NCI-H526 (cell line): Measurements from ENCODE around the gene NCAM1.

Experiments used
- DNase-seq, 2 experiments: peaks; one replicate each; lab custom pipeline; 2025; lab: John Stamatoyannopoulos, UW

Gene NCAM1

DNA sequence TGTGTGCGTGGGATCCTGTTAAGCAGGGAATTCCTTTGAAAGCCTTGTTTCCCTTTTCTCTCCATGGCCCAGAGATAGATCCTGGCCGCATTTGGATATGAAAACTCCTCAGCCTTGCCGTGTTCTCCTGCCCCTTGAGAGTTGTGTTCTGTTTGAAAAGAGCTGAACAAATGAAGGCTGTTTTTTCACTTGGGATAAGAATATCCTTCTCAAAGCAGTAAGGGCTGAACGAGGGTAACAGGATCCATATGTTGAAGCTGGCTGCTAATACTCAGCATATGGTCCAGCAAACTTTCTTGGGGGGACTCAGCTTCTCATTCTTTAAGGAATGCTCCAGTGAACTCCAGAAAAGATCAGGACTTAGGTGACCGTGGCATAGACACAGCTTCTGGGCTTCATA is 238.6 kb downstream of the NCAM1 start:
- DNase-seq = no peak

DNA sequence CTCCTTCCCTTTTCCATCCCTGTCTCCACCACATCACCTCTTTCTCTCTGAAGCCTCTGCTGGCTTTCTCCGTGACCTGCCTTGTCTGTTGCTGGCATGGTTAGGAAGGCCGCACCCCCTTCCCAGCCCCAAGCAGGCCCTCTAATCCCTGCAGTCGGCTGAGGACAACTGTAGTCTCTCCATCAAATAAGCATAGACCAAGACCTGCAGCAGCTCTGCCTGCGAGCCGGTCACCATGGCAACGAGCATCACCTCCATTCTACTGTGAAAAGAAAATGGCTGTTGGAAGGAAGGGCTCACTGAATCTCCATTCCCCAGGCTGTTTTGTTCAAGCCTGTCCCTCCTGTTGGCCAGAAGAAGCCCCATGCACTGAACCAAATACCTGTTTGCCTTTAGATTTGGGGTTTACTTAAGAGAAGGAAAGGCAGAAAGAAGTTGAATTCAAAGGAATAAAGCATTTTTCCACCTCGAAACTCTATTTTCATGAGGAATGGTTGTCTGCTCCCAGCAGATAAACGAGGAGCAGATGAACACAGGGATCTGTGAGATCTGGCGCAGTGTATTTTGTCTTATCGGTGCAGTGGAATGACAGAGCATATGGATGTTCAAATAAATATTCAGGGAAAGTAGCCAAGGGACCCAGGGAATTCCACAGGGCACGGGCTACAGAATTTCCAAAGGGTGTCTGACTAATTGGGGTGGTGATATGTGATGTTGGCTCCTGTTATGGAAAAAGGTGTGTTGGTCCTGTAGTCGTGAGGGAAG is 240.0 kb downstream of the NCAM1 start:
- DNase-seq = peak in 1 of 2 experiments; percentile 51

DNA sequence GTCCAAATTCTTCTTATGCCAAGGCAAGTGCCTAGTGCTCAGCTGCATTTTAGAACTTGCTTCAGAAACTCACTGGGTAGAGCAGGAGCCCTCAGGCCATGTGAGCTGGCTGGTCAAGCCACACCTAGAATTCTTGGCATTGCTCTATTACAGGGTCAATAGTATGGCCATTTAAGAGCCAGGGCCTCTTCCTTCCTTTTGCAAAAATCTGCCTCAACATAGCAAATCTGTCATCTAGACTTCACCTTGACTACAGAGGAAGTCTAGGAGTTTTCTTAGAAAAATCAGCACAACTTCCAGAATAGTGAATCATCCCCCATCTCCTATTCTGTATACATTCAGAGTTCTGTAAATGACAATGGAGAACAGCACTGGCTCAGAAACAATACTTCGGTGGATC is 241.2 kb downstream of the NCAM1 start:
- no peak for DNase-seq

DNA sequence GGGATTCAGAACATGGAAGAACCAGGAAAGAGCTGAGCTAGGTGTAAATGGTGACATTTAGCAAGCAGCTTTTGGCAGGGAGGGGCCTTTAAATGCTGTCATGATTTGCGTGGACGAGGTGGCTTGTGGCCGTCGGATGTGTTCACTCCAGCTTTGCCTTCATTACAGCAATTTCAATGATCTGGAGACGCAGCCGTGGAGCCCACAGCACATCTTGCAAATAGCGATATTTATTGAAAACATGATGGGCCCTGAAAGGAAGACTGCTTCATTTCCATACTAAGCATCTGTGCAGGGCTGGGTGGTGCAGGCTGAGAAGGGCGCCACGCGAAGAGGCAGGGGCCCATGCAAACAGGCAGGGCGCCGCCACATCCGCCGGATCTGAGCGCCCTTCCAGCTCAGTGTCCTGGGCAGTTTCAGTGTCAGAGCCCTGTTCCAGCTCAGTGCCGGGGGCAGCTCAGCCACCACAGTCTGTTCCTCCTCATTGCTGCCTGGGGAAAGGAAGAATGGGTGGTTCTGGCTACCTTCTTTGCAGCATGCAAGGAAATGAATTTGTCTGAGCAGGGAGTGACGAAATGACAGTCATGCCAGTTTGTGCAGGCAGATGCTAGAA is 242.0 kb downstream of the NCAM1 start:
- peak; percentile 38 to 90 for DNase-seq

DNA sequence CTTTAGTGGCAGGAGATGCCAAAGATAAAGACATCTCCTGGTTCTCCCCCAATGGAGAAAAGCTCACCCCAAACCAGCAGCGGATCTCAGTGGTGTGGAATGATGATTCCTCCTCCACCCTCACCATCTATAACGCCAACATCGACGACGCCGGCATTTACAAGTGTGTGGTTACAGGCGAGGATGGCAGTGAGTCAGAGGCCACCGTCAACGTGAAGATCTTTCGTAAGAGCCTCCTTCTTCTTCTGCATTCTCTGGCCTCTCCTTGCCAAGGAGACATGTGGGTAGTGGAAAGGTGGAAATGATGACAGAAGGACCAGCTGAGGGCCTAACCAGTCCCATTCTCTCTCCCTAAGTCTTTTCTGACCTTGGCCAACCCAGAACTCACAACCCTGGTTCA is 243.1 kb downstream of the NCAM1 start:
- no peak for DNase-seq

DNA sequence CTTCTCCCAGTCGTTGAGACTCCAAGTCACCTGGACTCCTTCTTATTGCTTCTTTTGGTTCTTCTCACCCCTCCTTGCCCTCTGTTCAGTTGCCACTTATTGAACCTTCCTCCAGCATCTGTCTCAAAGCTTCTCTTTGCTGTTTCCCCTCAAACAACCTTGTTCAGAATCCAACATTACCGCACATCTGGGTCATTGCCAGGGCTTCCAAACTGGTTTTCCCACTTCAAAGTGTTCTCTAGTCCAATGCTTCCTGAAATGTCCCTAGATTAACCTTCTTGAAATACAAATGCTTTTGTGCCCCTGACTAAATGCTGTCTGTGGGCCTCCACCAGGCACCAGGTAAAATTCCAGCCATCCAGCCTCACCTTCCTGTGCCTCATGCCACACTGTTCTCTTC is 252.3 kb downstream of the NCAM1 start:
- no peak for DNase-seq

DNA sequence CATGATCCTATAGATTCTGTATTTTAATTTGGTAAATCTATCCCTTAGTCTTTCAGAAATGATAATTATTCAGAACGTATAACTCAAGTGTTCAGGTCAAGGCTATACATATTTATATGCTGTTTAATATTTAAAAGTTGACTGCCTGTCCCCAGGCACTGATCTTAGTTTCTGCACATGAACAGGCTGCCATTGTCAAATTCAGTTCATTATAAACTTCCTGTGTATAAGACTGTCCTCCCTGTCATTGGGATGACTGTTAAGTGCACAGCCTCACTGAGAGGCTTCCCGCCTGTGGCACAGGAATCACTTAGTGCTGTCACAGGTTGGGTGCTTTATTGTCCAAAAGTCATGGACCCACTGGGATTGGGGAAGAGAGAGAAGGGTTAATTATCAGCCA is 261.0 kb downstream of the NCAM1 start:
- DNase-seq = no peak

DNA sequence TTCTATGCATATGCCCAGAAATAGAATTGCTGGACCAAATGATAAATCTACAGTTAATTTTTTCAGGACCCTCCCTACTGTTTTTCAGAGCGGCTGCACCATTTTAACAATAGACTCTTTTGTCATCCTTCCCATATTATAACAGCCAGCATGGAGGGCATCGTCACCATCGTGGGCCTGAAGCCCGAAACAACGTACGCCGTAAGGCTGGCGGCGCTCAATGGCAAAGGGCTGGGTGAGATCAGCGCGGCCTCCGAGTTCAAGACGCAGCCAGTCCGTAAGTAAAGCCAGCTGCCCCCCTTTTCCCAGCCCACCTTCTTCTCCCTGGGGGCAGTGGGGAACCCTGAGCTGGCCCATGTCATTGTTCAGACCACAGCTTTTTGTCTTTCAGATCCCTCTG is 273.7 kb downstream of the NCAM1 start:
- no peak for DNase-seq

DNA sequence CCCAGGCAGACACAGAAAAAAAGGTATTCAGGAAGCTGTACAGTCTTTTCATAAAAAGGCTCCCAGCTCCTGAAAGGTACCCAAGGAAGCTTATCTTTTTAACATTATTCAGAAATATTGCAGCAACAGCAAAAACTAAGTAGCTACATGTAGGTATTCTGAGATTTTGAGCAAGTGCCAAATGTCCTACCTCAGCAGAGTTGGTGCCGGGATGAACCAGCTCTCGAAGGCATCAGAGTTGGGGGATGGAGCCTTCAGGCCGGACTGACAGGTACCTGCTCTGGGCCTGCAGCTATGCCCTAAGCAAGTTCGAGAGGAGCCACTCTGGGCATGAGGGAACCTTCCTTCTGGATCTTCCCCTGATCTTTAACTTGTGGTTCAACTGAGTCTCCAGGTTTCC is 276.0 kb downstream of the NCAM1 start:
- no peak for DNase-seq

DNA sequence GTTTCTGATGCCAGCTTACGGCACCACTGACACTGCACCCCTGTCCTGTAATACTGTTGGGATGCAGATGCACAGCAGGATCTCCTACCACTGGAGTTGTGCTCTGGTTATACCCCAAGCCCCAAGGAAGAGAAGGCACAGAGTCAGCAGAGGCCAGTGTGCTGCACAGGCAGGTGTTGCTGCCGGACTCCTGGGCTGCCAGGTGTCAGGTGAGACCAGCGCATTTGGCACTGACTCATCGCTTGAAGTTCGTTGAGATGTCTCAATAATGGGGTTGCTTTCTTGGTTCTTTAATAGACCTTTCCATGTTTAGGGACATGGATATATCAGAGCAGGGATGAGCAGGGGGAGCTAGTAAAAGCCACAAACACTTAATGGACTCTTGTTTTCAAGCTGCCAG is 277.5 kb downstream of the NCAM1 start:
- DNase-seq = no peak

DNA sequence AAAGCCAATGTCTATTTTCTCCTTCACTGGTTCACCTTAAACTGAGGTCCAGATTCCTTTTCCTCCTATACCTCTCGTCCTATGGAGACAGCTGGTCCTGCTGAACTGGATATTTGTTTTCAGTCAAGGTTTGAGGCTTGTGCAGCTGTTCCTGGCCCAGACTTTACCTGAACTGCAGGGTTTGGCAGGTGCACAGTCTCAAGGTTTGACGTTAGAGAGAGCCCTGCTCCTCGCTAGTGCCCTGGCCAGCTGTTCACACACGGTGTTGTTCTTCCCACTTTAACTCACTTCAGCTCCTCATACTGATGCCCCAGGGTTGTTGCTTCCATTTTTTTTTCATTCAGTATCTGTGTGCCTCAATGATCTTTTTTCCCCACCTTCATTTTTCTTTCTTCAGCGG is 279.2 kb downstream of the NCAM1 start:
- peak; percentile 67 to 82 for DNase-seq

DNA sequence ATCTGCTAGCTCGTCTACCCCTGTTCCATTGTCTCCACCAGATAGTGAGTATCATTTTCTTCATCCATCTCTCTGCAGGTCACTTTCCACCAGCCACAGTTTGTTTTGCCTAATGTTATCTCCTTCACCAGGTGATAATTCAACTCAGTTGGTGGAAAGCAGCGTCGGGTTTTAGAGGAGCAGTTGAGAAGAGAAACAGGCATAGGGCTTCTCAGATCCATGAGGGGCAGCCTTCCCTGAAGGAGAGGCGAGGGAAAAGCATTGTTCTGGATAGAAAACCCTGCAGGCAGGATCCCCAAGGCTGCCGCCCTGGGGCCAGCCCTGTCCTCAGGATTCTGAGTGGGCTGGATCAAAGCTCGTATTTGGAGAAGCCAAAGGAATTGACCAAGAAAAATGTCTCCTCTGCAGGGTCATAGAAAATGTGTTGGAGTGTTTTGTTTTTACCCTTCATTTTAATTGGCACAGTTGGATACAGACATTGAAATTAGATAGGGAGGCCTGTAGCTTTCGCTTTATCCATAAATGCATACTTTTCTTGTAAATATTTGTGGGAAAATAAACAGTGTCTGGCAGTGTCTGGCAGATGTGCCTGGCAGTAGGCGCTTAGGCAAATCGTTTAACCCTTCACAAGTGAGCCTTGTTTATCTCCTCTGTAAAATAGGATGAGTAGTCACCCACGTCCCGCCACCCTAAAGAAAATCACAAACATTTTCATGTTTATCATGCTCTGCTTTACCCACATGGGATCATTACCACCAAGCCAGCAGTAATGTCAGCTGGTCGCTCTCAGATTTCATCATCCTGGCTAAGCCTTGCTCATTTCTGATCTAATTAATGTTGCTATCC is 279.8 kb downstream of the NCAM1 start:
- peak; percentile 43 to 72 for DNase-seq

DNA sequence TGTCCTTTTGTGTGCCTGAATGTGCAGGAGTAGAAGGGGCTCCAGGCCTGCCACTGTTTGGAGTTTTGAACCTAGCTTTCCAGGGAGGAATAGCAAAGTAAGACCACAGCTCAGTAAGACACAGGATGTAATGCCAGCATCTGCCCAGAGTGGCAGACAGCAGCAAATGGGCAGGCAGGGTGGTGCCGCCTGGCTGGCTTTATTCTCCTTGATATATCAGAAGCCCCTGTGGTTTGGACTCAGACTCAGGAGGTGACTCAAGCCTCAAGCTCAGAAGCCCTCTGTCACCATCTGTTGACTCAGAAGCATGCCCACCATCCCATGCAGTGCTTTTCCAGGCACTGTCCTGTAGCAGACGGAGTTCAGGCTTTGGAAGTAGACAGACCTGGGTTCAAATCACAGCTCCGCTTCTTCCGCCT is 280.4 kb downstream of the NCAM1 start:
- peak in 1 of 2 experiments; percentile 53 for DNase-seq

DNA sequence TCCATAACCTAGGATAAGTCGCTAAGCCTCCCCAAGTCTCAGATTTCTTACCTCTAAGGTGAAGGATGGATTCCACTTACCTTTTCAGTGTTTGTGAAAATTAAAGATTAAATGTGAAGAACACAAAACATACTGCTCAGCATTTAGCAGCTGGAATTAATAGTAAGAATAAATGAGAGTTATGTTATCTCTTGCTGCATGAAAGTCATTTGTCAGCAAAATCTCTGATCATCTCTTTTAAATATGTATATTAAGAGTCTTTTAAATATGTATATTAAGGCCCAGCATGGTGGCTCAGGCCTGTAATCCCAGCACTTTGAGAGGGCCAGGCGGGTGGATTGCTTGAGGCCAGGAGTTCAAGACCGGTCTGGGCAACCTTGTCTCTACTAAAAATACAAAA is 280.8 kb downstream of the NCAM1 start:
- DNase-seq = no peak

DNA sequence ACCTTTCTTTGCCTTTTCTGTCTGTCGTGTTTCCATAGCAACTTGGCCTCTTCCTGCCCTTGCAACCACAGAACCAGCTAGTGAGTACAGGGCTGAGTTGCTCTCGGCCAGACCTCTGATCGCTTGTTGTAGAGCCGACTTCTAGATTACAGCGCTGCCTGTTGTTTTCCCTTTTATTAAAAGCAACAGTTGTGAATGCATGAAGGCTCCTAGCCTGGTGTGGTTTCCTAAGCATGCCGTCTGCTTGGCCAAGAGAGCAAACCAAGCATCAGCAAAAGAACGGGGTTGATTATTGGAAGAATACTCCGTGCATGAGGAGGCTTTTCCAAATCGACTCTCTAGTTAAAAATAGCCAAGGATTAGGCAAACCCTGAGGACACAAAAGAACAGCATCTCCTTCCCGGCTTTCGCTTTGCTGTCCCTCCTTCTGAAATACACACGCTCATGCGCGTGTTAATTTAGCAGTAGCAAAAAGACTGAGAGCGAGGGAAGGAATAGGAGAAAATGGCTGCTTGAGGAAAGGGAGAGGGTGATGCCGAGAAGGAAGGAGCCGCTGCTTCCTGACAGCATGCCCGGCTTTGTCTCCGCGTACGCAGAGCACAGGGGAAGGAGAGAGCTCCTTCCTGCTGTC is 281.7 kb downstream of the NCAM1 start:
- DNase-seq = peak in 1 of 2 experiments; percentile 33

DNA sequence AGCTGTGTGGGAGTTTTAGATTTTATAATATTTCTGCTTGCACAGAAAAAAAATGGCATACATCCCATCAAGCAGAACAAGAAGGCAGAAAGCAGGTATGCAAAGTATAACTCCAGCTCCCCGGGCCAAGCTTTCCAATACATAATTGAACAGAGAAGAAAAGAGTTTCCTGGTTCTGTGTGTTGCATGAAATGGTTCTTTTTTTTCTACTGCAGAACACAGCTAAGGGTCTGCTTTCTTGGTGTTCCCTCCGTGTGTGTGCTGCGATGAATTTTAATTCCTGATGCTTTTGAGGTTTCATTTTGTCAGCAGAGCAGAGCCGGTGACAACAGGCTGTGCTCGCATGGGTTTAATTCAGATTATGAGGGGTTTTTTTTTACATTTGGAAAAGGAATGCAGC is 282.5 kb downstream of the NCAM1 start:
- DNase-seq = peak; percentile 45 to 78

DNA sequence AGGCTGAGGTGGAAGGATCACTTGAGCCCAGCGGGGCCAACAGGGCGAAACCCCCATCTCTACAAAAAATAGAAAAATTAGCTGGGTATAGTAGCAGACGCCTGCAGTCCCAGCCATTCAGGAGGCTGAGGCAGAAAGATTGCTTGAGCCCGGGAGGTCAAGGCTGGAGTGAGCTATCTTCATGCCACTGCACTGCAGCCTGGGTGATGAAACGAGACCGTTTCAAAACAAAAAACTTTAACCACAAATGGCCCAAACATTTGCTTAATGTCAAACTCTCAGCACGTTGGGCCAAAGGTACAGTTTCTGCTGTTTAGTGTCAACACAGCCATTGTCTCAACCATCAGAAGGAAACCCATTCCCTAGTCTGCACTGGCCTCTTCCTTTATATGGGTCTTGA is 284.0 kb downstream of the NCAM1 start:
- peak in 1 of 2 experiments; percentile 45 for DNase-seq

DNA sequence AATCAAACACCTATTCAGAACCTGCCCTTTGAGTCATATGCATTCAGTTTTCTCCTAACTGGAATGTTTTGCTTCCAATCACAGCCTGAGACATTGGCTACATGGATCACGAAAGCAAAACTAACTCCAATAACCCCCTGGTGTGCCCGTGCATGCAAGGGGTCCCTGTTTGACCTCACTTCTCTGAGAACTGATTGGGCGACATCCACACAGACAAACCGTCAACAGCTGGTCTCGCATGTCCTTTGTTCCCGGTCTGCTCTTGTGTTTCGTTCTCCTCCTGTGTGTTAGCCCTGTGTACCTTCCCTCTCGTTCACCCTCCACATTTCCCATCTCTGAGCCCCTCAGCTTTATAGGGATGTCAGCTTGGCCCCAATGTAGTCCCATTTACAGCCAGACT is 286.0 kb downstream of the NCAM1 start:
- DNase-seq = no peak

DNA sequence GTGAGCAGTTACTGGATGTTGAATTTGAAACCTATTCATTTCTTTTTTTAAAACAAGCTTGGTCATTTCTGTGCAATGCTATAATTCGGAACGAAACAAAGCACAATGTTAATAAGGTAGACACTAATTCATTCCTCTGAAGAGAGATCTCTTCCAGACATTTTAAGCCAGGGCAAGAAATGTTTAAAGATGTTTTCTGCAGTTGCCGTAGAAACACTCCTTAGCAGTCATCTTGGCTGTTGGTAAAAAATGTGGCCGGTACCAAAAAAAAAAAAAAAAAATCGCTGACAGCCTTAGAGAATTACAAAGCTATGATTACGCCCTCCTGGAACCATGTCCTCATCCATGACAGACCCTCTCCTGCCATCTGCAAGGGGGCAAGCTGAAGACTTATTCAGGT is 286.7 kb downstream of the NCAM1 start:
- no peak for DNase-seq

DNA sequence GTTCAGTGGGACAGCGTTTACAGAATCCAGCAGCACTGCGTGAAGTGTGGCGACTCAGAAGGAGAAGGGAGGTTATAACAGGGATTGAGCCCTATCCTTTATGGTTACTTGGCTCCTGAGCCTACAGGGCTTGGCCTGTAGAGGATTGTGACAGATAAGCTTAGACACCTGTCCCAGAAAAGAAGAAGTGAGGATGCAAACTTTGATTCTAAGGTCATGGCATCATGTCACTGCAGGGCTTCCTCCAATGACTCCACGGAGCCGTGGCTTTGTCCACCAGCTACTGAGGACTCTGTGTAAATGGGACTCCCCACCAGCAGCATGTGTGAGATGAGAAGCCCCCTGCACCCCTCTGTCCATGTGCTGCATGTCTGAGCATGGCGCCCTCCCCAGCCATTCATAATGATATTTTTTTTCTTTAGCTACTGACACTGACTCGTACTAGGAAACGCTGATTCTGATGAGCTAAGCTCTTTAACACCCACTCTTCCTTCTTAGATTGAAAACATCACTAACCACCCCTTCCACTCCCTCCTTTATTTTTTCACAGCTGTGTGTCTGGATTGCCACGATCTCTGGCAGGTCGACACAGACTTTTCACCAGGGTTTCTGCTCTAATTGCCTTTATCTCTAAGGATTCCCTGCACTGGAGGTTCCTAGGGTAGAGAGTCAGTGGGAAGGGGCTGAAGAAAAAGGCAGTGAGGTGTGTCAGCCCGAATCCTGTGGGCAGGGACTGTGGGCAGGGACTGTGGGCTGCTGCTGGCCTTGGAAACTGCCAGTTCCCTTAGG is 287.7 kb downstream of the NCAM1 start:
- DNase-seq = no peak

DNA sequence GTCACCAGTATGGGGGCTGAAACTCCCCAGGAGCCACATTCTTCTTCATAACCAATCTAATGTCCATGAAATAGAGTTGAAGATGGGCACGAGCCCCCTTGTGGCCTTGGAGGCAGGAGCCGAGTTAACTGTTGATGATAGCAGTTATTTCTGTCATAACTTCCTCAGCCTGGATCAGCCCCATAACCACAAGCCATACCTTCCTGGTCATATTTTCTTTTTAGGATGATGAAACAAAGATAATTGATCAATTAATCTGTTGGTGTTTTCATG is 288.2 kb downstream of the NCAM1 start:
- DNase-seq = peak in 1 of 2 experiments; percentile 44

DNA sequence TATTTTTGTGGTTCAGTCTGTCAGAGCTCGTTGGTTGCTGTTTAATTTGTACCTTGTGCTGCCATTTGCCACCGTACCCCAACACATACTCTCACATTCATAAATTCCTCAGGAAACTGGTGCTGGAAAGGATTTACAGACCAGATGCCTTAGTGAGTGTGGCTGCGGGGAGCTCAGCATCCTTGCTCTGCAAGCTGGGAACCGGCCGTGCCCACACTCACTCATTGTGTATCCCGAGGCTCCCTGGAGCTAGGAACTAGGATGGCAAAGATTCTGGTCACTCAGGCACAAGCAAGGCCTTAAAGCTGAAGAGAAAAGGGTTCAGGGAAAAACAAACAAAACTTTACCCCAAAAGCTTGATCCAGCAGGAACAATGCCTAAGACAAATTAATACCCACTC is 288.6 kb downstream of the NCAM1 start:
- DNase-seq = no peak
